GM12878 (cell line): ENCODE data around the gene DSC2. TPM values are rescaled to one million over a fixed set of nuclear protein-coding genes. Genes with fewer than 3 reads are reported as not detected.

Experiments used
- ATAC-seq: fragments of 200-7000 bp; cut with Tn5 transposase; 3 replicates; pipeline ENCODE4 v1.9.1; 2020; ENCODE audit warnings: mild to moderate bottlenecking, moderate library complexity
- BruUV-seq: library from RNA; stranded (reverse); fragments of 400-500 nt; replicated peaks from 2 replicates; lab custom pipeline; 2021; lab: Mats Ljungman, UMichigan
- CTCF ChIA-PET: fragments of 300-600 bp; sonication (Branson Sonifier 250); formaldehyde crosslinking; extraction: SDS; loops from one replicate; lab custom pipeline; 2021; ENCODE audit warnings: inconsistent platforms; lab: Yijun Ruan, JAX
- POLR2A ChIA-PET: fragments of 350-600 bp; formaldehyde crosslinking; extraction: SDS; loops from one replicate; lab custom pipeline; 2021; ENCODE audit warnings: inconsistent platforms; lab: Charles Lee
- RAD21 ChIA-PET: fragments of 300-600 bp; sonication (Branson Sonifier 250); formaldehyde crosslinking; loops from one replicate; lab custom pipeline; 2023; ENCODE audit warnings: antibody characterized with exemption; ENCODE audit not compliant: unreplicated experiment; lab: Charles Lee
- SMC1A ChIA-PET: fragments of 300-600 bp; sonication (Branson Sonifier 250); formaldehyde crosslinking; loops from one replicate; lab custom pipeline; 2023; ENCODE audit not compliant: unreplicated experiment, uncharacterized antibody; lab: Charles Lee
- DNase-seq: peaks from one replicate; pipeline ENCODE4 v3.0.0-alpha.2; 2011; ENCODE audit warnings: low read depth, low spot score
- FAIRE-seq: peaks from 3 replicates; lab custom pipeline; 2011; peaks lifted over from hg19 to GRCh38; lab: Jason Lieb, UNC
- H2AFZ ChIP-seq: 2 replicates; pipeline ENCODE4 v1.6.0; 2011; ENCODE audit warnings: low read depth, low read length, control low read depth; ENCODE audit not compliant: control insufficient read depth
- H3K27ac ChIP-seq: 2 replicates; pipeline ENCODE4 v1.5.1; 2011; ENCODE audit warnings: control low read depth; ENCODE audit not compliant: control insufficient read depth, insufficient read depth
- H3K27me3 ChIP-seq, 2 experiments: replicated peaks in 1 of 2; 2 replicates each; pipeline versions ENCODE4 v1.6.0 to v1.6.1; 2011; ENCODE audit warnings: low read length in 1 of 2; ENCODE audit not compliant: control insufficient read depth in 2 of 2, insufficient read depth in 2 of 2
- H3K36me3 ChIP-seq, 2 experiments: 2 replicates each; pipeline ENCODE4 v1.5.1; 2011; ENCODE audit warnings: low read length in 1 of 2; ENCODE audit not compliant: control insufficient read depth in 2 of 2, insufficient read depth in 2 of 2
- H3K4me1 ChIP-seq: 2 replicates; pipeline ENCODE4 v1.6.1; 2011; ENCODE audit warnings: mild to moderate bottlenecking, low read length, moderate library complexity, mixed read lengths; ENCODE audit not compliant: control insufficient read depth, insufficient read depth
- H3K4me2 ChIP-seq: 2 replicates; pipeline ENCODE4 v1.6.0; 2011; ENCODE audit warnings: control low read depth; ENCODE audit not compliant: control insufficient read depth, insufficient read depth
- H3K4me3 ChIP-seq: fragments of 200-600 bp; sonication (generic); 2 replicates; pipeline ENCODE4 v1.5.1; 2016
- H3K79me2 ChIP-seq: 2 replicates; pipeline ENCODE4 v1.6.0; 2011; ENCODE audit warnings: low read length; ENCODE audit not compliant: control insufficient read depth, insufficient read depth
- H3K9ac ChIP-seq: 2 replicates; pipeline ENCODE4 v1.8.0; 2011; ENCODE audit warnings: low read length, control low read depth, mixed read lengths; ENCODE audit not compliant: control insufficient read depth, insufficient read depth
- H3K9me3 ChIP-seq: replicated peaks from 3 replicates; pipeline ENCODE4 v1.5.1; 2011; ENCODE audit warnings: mild to moderate bottlenecking, low read length; ENCODE audit not compliant: control insufficient read depth, insufficient read depth
- H4K20me1 ChIP-seq: 2 replicates; pipeline ENCODE4 v1.6.0; 2011; ENCODE audit not compliant: control insufficient read depth, insufficient read depth
- BACH1 ChIP-seq: fragments of 450-650 bp; IDR thresholded peaks from 2 replicates; pipeline ENCODE4 v1.6.1; 2017; ENCODE audit warnings: mild to moderate bottlenecking, borderline replicate concordance
- BCL11A ChIP-seq: IDR thresholded peaks from 2 replicates; pipeline ENCODE4 v1.6.1; 2011; ENCODE audit warnings: low read depth, low read length
- CBFB ChIP-seq: IDR thresholded peaks from 2 replicates; pipeline ENCODE4 v1.6.1; 2016; ENCODE audit warnings: antibody characterized with exemption, low read depth
- CBX3 ChIP-seq: fragments of 200-600 bp; sonication (generic); IDR thresholded peaks from 2 replicates; pipeline ENCODE4 v1.6.1; 2016; ENCODE audit warnings: low read depth, borderline replicate concordance
- HDGF ChIP-seq: fragments of 450-650 bp; IDR thresholded peaks from 2 replicates; pipeline ENCODE4 v1.6.1; 2016; ENCODE audit warnings: antibody characterized with exemption
- IKZF2 ChIP-seq, 2 experiments: fragments of 450-650 bp; IDR thresholded peaks; 2 replicates each; pipeline ENCODE4 v1.6.1; 2017; ENCODE audit warnings: mild to moderate bottlenecking in 2 of 2, moderate library complexity in 2 of 2
- SMAD1 ChIP-seq: fragments of 450-650 bp; IDR thresholded peaks from 2 replicates; pipeline ENCODE4 v1.6.1; 2018; ENCODE audit warnings: mild to moderate bottlenecking, low read depth; ENCODE audit not compliant: partially characterized antibody
- SMAD5 ChIP-seq: IDR thresholded peaks from 2 replicates; pipeline ENCODE4 v1.6.1; 2016; ENCODE audit warnings: antibody characterized with exemption, low read depth
- STAT1 ChIP-seq: fragments of 450-650 bp; conservative IDR thresholded peaks from 2 replicates; pipeline ENCODE4 v1.6.1; 2014; ENCODE audit warnings: antibody characterized with exemption, mild to moderate bottlenecking
- TCF12 ChIP-seq: IDR thresholded peaks from 2 replicates; pipeline ENCODE4 v1.6.1; 2011; ENCODE audit warnings: low read depth, mild to moderate bottlenecking, low read length
- TCF3 ChIP-seq: IDR thresholded peaks from 2 replicates; pipeline ENCODE4 v1.6.1; 2012; ENCODE audit warnings: low read depth, mild to moderate bottlenecking, low read length, borderline replicate concordance; ENCODE audit not compliant: insufficient read depth
- ZBTB40 ChIP-seq: fragments of 450-650 bp; IDR thresholded peaks from 2 replicates; pipeline ENCODE4 v1.6.1; 2016; ENCODE audit warnings: mild to moderate bottlenecking, moderate library complexity, borderline replicate concordance
- ZSCAN29 ChIP-seq: fragments of 450-650 bp; IDR thresholded peaks from 2 replicates; pipeline ENCODE4 v1.6.1; 2017; ENCODE audit warnings: mild to moderate bottlenecking, moderate library complexity
- WGBS: methylation state at CpG from one replicate; pipeline ENCODE4 v1.1.6; 2016; ENCODE audit warnings: low lambda C conversion rate; ENCODE audit not compliant: insufficient replicate concordance, insufficient coverage; ENCODE audit errors: missing lambda C conversion rate; 5-methylcytosine and 5-hydroxymethylcytosine counted together
- in situ Hi-C: fragments of 300-500 bp; cut with MboI; formaldehyde crosslinking; loops from 9 replicates; pipeline ENCODE4 v1.14.3; 2018; ENCODE audit warnings: mixed read lengths
- intact Hi-C: fragments of 100-400 bp; cut with micrococcal nuclease; formaldehyde crosslinking; loops from one replicate; pipeline ENCODE4 v1.14.2; 2022; ENCODE audit not compliant: unreplicated experiment
- polyA plus RNA-seq, 11 experiments: library from polyadenylated mRNA; depleted of rRNA in 4 of 11; unstranded in 6 of 11; stranded (reverse) in 5 of 11; fragments of >200 nt; fragmentation: Nextera tagmentation in 4 of 11; fragmentation: Illumina TruSeq in 1 of 11; extraction: Ambion mirVana in 4 of 11; extraction: Trizol in 1 of 11; gene quantifications; 1 replicate in 1 of 11; 2 replicates in 10 of 11; pipeline versions ENCODE4 v1.2.1 to v1.2.3, GENCODE V29; 2011 to 2016; ENCODE audit warnings: inconsistent platforms in 2 of 11, missing spikeins in 2 of 11, low read depth in 1 of 11
- total RNA-seq, 4 experiments: library from RNA; depleted of rRNA in 3 of 4; stranded (reverse); fragments of >200 nt in 3 of 4; fragmentation: Illumina TruSeq in 1 of 4; extraction: Trizol in 1 of 4; gene quantifications; 2 replicates each; pipeline versions ENCODE4 v1.2.1 to v1.2.3, GENCODE V29; 2013 to 2021

Gene DSC2
- total and polyA plus RNA-seq, 10 of the 15 experiments (the other 5 are each of a cell fraction or from before 2014, with no cell fraction given): 1.2 to 4.9 (median 3.0) TPM; not detected in 1

- in situ Hi-C loops: no loop called here
- no peak for FAIRE-seq
- Histone ChIP-seq H3K27ac (no peak overlapping the region), H3K4me2 (no peak overlapping the region), H3K4me1 (no peaks in the 10 kb centered on the region), H3K4me3 (no peak overlapping the region), H3K36me3 (no peaks in the 10 kb centered on the region), H3K79me2 (no peaks in the 10 kb centered on the region), H2AFZ (no peak overlapping the region), H3K9ac (no peak overlapping the region), H3K9me3 (peaks cover 6% of the 10 kb centered on the region; the same call in 2 of the 3 replicates), H4K20me1 (no peaks in the 10 kb centered on the region), H3K27me3 (peaks cover 2 to 20% of the 10 kb centered on the region in 2 experiments)
- WGBS: under 1% methylated on average over 7 of the region's 7 CpGs
- TF ChIP-seq HDGF: no peak
- no peak for TF ChIP-seq STAT1
- TF ChIP-seq BACH1: no peak
- TF ChIP-seq SMAD5: no peak
- TF ChIP-seq BCL11A: no peak
- TF ChIP-seq CBFB: no peak
- TF ChIP-seq TCF3: no peak
- no peak for TF ChIP-seq TCF12
- no peak for TF ChIP-seq ZBTB40
- no peak for TF ChIP-seq SMAD1
- TF ChIP-seq CBX3: no peak
- TF ChIP-seq ZSCAN29: no peak
- no peak for TF ChIP-seq IKZF2 (IDR thresholded peaks at IDR 0.05)
- RAD21 ChIA-PET: no interaction called here
- intact Hi-C loops: no loop called here
- BruUV-seq: no TSS peak
- POLR2A ChIA-PET: no interaction called here
- CTCF ChIA-PET: no interaction called here
- SMC1A ChIA-PET: no interaction called here
- ATAC-seq: no peak
- no peak for DNase-seq
These were observed 58.5 kb downstream of the DSC2 start for GRCh38 chr18:31043709-31044108.
